GM18505 (cell line): Measurements from ENCODE around the gene SELENOV.
A peak's percentile ranks its signal among the peaks of the same experiment; 100 is the strongest.

Experiments
- ATAC-seq: cut with Tn5 transposase; IDR thresholded peaks from one replicate; pipeline ENCODE4 v1.9.1; 2021; ENCODE audit not compliant: unreplicated experiment
- POLR2A ChIP-seq: IDR thresholded peaks from 4 replicates; pipeline ENCODE4 v1.6.1; 2011; ENCODE audit warnings: borderline replicate concordance; ENCODE audit not compliant: insufficient read depth, insufficient read length; ENCODE audit errors: extremely low read depth

Gene SELENOV

DNA sequence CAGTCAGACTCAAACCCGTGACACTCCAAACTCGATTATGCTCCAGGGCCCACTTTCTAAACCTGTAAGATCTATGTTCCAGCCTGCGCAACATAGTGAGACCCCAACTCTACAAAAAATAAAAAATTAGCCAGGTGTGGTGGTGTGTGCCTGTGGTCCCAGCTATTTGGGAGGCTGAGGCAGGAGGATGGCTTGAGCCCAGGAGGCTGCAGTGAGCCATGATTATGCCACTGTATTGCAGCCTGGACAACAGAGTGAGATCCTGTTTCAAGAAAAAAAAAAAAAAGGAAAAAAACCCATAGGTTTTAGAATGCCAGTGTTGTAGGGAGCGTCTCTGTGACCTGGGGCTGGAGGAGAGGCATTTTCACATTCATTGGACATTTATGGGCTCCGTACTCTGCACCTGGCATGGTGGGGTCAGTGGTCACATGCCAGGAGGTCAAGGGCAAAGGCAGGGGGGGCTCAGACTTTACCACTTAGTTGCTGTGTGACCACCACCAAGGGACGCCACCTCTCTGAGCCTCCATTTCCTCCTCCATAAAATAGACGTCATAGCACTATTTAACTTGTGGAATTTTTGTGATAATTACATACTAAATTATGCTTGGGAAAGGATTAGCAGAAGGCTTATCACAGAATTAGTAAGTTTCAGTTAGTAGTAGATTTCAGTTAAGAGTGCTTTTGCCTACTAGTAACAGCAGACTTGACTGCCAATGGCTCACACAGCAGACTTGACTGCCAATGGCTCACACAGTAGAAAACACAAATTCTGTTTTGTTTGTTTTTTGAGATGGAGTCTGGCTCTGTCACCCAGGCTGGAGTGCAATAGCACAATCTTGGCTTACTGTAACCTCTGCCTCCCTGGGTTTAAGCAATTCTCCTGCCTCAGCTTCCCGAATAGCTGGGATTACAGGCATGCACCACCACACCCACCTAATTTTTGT is 5.9 kb downstream of the SELENOV start:
- no peak for TF ChIP-seq POLR2A

GRCh38 chr19:39524495-39524894 is 9.6 kb downstream of the SELENOV start:
- TF ChIP-seq POLR2A = no peak
- no peak for ATAC-seq

More for the DNA sequence above, 5.9 kb downstream of the SELENOV start:
- no peak for ATAC-seq

- no peak for TF ChIP-seq POLR2A
- ATAC-seq = no peak
These were observed 10.3 kb downstream of the SELENOV start for GRCh38 chr19:39525205-39525604.

DNA sequence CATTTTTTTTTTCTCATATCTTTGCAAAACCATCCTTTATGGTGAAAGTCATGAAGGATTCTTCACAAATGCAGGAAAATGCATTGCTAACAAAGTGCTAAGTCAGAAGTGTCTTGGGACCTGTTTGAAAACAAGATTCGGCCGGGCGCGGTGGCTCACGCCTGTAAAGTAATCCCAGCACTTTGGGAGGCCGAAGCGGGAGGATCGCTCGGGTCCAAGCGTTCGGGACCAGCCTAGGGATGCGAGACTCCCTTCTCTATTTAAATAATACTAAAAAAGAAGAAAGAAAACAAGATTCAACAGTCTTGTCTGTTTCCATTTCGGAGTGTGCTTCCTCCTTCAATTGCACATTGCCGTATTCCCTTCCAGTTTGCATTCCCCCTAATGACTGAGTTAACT is 16.9 kb downstream of the SELENOV start:
- ATAC-seq = no peak
- no peak for TF ChIP-seq POLR2A

DNA sequence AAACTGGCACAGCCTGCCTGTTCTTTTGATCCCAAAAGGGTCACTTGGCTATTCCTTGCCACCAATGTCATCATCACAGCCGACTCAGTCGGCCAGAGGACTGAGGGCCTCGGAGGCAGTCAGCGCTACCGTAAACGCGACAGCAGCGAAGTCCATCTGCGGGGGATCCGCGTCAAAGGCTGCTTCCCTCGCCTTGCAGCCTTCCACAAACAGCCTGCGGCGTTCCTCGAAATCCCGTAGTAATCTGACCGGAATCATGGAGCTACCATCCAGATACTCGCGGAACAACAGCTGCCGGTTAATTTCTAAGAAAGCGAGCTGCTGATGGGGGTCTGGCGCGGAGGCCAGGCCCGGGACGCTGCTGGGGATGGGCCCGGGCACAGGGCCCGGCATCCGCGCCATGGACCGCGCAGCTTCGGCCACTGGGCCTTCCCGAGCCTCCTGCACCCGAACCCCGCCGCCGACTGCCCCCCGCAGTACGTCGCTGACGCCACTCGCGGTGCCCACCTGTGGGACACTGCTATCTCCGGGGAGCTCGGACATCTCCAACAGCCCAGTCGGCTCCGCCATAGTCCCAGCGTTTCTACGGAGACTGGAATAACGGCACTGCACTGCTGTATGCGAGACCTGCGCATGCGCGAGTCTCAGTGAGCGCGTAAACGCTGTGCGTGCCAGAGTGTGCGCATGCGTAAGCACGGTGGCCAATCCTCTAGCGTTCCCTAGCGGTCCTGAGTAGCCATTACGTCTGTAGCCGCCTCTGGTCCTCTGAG is 17.5 kb downstream of the SELENOV start, which contains the start of gene EID2B:
Gene EID2B, minus strand, starts transcription at position 620 of the 770 bp plus-strand sequence. Its CDS starts 50 bp downstream, at position 570.
- ATAC-seq = peak; percentile 88
- peak; percentile 69 for TF ChIP-seq POLR2A

GRCh38 chr19:39533003-39533512 is 18.1 kb downstream of the SELENOV start:
- ATAC-seq = no peak
- TF ChIP-seq POLR2A = no peak

- ATAC-seq = no peak
- TF ChIP-seq POLR2A = no peak
These were observed 18.9 kb downstream of the SELENOV start for GRCh38 chr19:39533791-39534190.

GRCh38 chr19:39539165-39539517 is 24.2 kb downstream of the SELENOV start:
- no peak for TF ChIP-seq POLR2A
- no peak for ATAC-seq

- peak; percentile 82 for TF ChIP-seq POLR2A
- peak; percentile 85 for ATAC-seq
These were observed 24.8 kb downstream of the SELENOV start, which contains the start of gene EID2 for GRCh38 chr19:39539518-39540332. TSS of gene EID2 (minus strand) at chr19:39540161. CDS start at chr19:39540079, 82 bp downstream.

DNA sequence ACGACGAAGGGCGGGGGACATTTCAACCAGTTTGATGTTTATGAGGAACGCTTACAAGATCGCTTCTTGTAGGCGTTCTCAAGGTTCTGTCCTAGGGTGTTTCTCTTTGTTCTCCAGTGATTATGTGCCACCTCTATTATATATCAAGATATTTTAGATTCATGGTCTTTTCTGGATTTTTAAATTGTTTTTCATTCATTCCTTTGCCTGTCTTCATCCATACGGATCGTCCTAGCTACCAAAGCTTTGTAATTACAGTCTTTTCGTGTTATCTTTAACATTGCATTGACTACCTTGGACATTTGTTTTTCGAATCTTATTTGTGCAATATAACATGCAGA is 25.4 kb downstream of the SELENOV start:
- no peak for TF ChIP-seq POLR2A
- no peak for ATAC-seq

GRCh38 chr19:39542206-39542605 is 27.3 kb downstream of the SELENOV start:
- ATAC-seq = no peak

GRCh38 chr19:39543477-39543857 is 28.5 kb downstream of the SELENOV start:
- TF ChIP-seq POLR2A = no peak
- no peak for ATAC-seq

More at GRCh38 chr19:39542206-39542605, 27.3 kb downstream of the SELENOV start:
- TF ChIP-seq POLR2A = no peak
